ENCODE results near the gene FGF3.
"Not testable (repeated sequence)": the region's sequence is repeated elsewhere in the genome, so short reads cannot be mapped to it uniquely, and the experiment has no call there.

Gene FGF3

GRCh38 chr11:69773626-69774353, 45.4 kb downstream of the FGF3 start:
- in situ Hi-C loops (cut with MboI; ENCODE audit: low sequenced_read_pairs): no loop called here

- in situ Hi-C loops (cut with MboI; ENCODE audit: low sequenced_read_pairs): no loop called here
Measured at GRCh38 chr11:69771466-69771865, 47.8 kb downstream of the FGF3 start.

GRCh38 chr11:69770540-69770939, 48.7 kb downstream of the FGF3 start:
- in situ Hi-C loops (cut with MboI; ENCODE audit: low sequenced_read_pairs): no loop called here

GRCh38 chr11:69765498-69765995, 53.7 kb downstream of the FGF3 start:
- in situ Hi-C loops (cut with MboI; ENCODE audit: low sequenced_read_pairs): no loop called here

GRCh38 chr11:69764918-69765317, 54.3 kb downstream of the FGF3 start:
- in situ Hi-C loops (cut with MboI; ENCODE audit: low sequenced_read_pairs): not testable (repeated sequence)

GRCh38 chr11:69760319-69760718, 58.9 kb downstream of the FGF3 start:
- in situ Hi-C loops (cut with MboI; ENCODE audit: low sequenced_read_pairs): no loop called here

All from HL-60/S4 treated with phorbol 12-myristate 13-acetate at 8.2 ng/mL for 4 days and 3 days (cell line).